ENCODE data around the gene ARSI. TPM values are rescaled to one million over a fixed set of nuclear protein-coding genes. Genes with fewer than 3 reads are reported as not detected.
A peak's percentile ranks its signal among the peaks of the same experiment; 100 is the strongest.

The ARSI gene
- total and polyA plus RNA-seq, 2 of the 13 experiments (the other 11 are each of a cell fraction or from before 2014, with no cell fraction given), result 4.2 to 33.9 TPM

- TF ChIP-seq ZBTB40 (IDR thresholded peaks at IDR 0.05), result no peak
- no peak for TF ChIP-seq ZBTB40 (CRISPR knock-in tag; IDR thresholded peaks at IDR 0.05)
- TF ChIP-seq CENPBD1 (CRISPR knock-in tag; IDR thresholded peaks at IDR 0.05; ENCODE audit: borderline replicate concordance, low read depth), result no peak
- no peak for TF ChIP-seq ZKSCAN1 (IDR thresholded peaks at IDR 0.05; ENCODE audit: low read length)
- no peak for TF ChIP-seq NFE2 (CRISPR knock-in tag; IDR thresholded peaks at IDR 0.05)
- no peak for TF ChIP-seq TCF7L2 (IDR thresholded peaks at IDR 0.05; ENCODE audit: low read depth, low read length)
- TF ChIP-seq ZBTB20 (CRISPR knock-in tag; IDR thresholded peaks at IDR 0.05; ENCODE audit: borderline replicate concordance, low read depth), result no peak
- TF ChIP-seq TBX2 (CRISPR knock-in tag; IDR thresholded peaks at IDR 0.05; ENCODE audit: borderline replicate concordance), result no peak
- no peak for TF ChIP-seq ISX (CRISPR knock-in tag; conservative IDR thresholded peaks at IDR 0.05)
- no peak for TF ChIP-seq ZNF678 (CRISPR knock-in tag; IDR thresholded peaks at IDR 0.05)
- peak; percentile 79 for TF ChIP-seq RAD21 (CRISPR knock-in tag; IDR thresholded peaks at IDR 0.05)
- no peak for TF ChIP-seq PITX1 (CRISPR knock-in tag; IDR thresholded peaks at IDR 0.05)
- TF ChIP-seq RXRB (CRISPR knock-in tag; IDR thresholded peaks at IDR 0.05; ENCODE audit: borderline replicate concordance), result no peak
- no peak for TF ChIP-seq AKAP8 (CRISPR knock-in tag; IDR thresholded peaks at IDR 0.05)
- TF ChIP-seq KAT7 (CRISPR knock-in tag; IDR thresholded peaks at IDR 0.05; ENCODE audit: borderline replicate concordance), result no peak
- no peak for TF ChIP-seq ARNTL (CRISPR knock-in tag; IDR thresholded peaks at IDR 0.05)
- TF ChIP-seq ZNF263 (CRISPR knock-in tag; IDR thresholded peaks at IDR 0.05), result no peak
- TF ChIP-seq MIER3 (CRISPR knock-in tag; IDR thresholded peaks at IDR 0.05; ENCODE audit: borderline replicate concordance), result no peak
- TF ChIP-seq ZBTB43 (CRISPR knock-in tag; conservative IDR thresholded peaks at IDR 0.05), result no peak
- no peak for TF ChIP-seq HES4 (CRISPR knock-in tag; IDR thresholded peaks at IDR 0.05; ENCODE audit: borderline replicate concordance)
- peak; percentile 27; the same call in 1 of the 2 replicates for TF ChIP-seq NR2F6 (IDR thresholded peaks at IDR 0.05)
- TF ChIP-seq NR2F6 (CRISPR knock-in tag; IDR thresholded peaks at IDR 0.05), result peak; percentile 78; the same call in 1 of the 2 replicates
- no peak for TF ChIP-seq ZNF572 (CRISPR knock-in tag; IDR thresholded peaks at IDR 0.05)
- no peak for TF ChIP-seq RBM22 (optimal IDR thresholded peaks at IDR 0.05; ENCODE audit: low read length)
These were observed 15.9 kb downstream of the ARSI start (continued) for GRCh38 chr5:150286820-150287219.
